Fibroblast of skin of right biceps (primary cell): Measurements from ENCODE around the gene ASIC3.

Experiments used
- DNase-seq: peaks from one replicate; pipeline ENCODE4 v3.0.0-alpha.2; 2013

Gene ASIC3

GRCh38 chr7:151058781-151059366 lies 10.5 kb downstream of the ASIC3 start:
- no peak for DNase-seq

- peak; percentile 82 for DNase-seq
These were observed 11.2 kb downstream of the ASIC3 start, which contains the start of gene SLC4A2 for GRCh38 chr7:151059367-151060112. SLC4A2 (plus strand) TSS chr7:151059589; CDS start chr7:151061988, 2,399 bp downstream.

GRCh38 chr7:151060113-151060415 lies 11.7 kb downstream of the ASIC3 start:
- DNase-seq: no peak

DNA sequence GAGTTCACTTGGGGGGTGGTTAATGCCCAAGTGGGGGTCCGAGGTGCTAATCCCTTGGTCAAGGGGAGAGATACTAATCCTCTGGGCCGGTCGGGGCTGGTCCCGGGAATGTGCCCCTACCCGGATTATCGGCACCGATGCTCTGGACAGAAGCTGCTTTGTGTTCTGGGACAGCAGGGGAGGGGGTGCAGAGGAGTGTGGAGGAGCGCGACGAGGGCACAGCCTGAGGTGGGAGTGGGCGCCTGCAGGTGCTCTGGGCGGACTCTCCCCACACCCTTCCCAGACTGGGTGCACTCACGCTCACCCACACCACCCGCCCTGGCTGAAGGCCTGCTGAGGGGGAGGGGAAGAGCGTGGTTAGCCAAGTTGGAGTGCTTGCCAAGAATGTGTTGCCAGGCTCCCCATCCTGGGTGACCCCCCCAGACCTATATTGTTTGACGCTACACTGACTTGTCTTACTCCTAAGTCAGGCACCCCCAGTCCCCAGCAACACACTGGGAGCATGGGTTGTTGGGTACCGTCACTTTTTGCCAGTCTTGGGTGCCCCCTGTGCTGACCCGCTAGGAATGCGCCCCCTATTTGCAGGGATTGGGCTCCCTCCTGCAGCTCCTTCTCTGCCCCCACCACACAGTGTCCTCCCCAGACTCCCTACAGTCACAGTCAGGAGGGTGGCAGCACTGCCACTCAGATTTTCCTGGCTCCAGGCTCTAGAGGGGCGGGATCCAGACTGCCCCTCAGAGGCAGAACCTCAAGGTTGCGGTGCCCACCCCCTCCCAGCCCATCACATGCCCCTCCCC lies 12.3 kb downstream of the ASIC3 start:
- peak; percentile 27 for DNase-seq

GRCh38 chr7:151061213-151062110 lies 13.1 kb downstream of the ASIC3 start:
- peak; percentile 32 for DNase-seq

- DNase-seq: no peak
These were observed 13.7 kb downstream of the ASIC3 start for GRCh38 chr7:151062111-151062398.

- peak; percentile 61 for DNase-seq
These were observed 14.3 kb downstream of the ASIC3 start for GRCh38 chr7:151062399-151063211.

DNA sequence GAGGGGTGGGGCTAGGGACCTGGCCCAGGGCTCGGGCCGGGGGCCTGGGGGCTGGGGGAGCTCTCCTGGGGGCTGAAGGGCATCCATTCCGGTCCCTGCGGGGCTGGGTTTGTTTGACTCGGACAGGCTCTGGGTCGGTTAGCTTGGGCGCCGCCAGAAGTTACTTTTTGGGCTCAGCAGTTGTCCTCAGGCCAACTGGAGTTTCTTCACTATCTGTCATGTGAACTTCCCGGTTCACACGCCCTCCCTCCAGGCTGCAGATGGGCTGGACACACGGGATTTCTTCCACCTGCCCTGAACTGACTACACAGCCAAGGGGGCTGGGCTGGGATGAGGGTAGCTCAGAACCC lies 14.9 kb downstream of the ASIC3 start:
- DNase-seq: no peak

DNA sequence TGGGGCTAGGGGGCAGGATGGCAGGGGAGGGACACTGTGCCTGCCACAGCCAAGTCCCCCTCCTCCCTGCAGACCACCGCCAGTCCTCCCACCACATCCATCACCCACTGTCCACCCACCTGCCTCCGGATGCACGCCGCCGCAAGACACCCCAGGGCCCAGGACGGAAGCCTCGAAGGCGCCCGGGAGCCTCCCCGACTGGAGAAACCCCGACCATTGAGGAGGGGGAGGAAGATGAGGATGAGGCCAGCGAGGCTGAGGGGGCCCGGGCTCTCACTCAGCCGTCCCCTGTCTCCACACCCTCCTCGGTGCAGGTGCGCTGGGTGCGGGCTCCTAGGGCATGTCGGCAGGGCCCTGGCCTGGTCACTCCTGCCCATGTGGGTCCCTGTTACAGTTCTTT lies 16.1 kb downstream of the ASIC3 start:
- DNase-seq: no peak

DNA sequence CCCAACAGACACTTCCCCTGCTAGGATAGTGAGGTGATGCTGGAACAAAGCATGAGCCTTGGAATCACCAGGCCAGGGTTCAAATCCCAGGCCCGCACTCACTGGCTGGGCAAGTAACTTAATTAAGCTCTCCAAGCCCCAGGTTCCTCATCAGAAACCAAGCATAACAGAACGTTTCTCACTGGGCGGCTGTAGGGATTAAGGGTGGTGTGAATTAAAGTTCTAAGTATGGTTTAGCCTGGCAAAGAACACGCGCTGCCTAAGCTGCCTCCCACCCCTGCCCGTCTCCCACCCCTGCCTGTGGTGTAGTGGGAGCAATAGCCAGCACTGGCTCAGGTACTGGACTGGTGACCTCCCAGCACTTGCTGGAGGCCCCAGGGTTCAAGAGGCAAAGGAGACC lies 16.7 kb downstream of the ASIC3 start:
- no peak for DNase-seq

GRCh38 chr7:151065516-151065915 lies 17.2 kb downstream of the ASIC3 start:
- no peak for DNase-seq

- DNase-seq: no peak
These were observed 18.1 kb downstream of the ASIC3 start for GRCh38 chr7:151066273-151066974.

DNA sequence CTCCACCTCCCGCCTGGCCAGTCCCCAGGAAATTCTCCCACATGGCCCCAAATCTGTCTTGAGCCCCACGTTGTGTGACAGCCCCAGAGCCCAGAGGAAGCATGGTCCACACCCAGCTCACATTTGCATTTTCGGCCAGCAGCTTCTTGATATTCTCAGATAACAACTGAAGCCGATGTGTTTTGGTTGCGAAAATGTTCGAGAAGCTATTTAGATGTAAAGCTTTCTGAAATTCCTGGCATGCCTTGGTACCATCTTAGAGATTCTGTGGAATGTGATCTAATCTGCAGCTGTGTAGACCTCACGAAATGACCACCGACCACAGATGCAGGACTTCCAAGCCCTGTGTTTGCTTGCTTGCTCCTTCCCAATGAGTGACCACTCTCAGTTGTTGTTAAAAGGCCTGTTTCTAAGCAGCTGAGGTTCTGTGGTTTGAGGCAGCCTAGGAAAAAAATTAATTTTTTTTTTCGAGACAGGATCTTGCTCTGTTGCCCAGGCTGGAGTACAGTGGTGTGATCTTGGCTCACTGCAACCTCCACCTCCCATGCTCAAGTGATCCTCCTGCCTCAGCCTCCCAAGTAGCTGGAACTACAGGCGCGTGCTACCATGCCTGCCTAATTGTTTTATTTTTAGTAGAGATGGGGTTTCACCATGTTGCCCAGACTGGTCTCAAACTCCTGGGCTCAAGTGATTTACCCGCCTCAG lies 19.9 kb downstream of the ASIC3 start:
- DNase-seq: no peak

GRCh38 chr7:151069841-151070573 lies 21.7 kb downstream of the ASIC3 start:
- DNase-seq: no peak

GRCh38 chr7:151070574-151070960 lies 22.2 kb downstream of the ASIC3 start:
- DNase-seq: no peak

- no peak for DNase-seq
These were observed 22.9 kb downstream of the ASIC3 start for GRCh38 chr7:151071032-151071866.

DNA sequence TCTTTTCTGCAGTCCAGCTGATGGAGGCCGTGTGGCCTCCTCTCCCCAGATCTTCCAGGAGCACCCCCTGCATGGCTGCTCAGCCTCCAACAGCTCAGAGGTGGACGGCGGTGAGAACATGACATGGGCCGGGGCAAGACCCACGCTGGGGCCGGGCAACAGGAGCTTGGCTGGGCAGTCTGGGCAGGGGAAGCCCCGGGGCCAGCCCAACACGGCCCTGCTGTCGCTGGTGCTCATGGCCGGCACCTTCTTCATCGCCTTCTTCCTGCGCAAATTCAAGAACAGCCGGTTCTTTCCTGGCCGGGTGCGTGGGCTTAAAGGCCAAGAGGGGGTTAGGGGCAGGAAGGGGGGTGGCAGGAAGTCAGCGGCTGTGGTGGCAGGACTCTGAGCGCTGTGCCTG lies 25.7 kb downstream of the ASIC3 start:
- DNase-seq: no peak

- no peak for DNase-seq
These were observed 26.7 kb downstream of the ASIC3 start for GRCh38 chr7:151074817-151075661.

DNA sequence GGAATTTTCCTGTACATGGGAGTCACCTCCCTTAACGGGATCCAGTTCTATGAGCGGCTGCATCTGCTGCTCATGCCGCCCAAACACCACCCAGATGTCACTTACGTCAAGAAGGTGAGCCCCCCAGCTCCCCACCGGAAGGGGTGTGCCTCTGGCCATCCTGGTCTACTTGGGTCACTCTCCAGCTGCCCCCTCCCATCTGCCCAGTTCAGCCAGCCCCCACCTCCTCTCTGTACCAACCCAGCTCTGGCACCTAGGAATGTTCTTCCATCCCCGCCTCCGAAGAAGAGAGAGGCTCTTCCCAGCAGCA lies 27.3 kb downstream of the ASIC3 start:
- no peak for DNase-seq
